ENCODE data around the gene GDAP2. TPM values are rescaled to one million over a fixed set of nuclear protein-coding genes. Genes with fewer than 3 reads are reported as not detected.

The GDAP2 gene
- total RNA-seq, 1 experiment from 2014 or later: 24.4 TPM

DNA sequence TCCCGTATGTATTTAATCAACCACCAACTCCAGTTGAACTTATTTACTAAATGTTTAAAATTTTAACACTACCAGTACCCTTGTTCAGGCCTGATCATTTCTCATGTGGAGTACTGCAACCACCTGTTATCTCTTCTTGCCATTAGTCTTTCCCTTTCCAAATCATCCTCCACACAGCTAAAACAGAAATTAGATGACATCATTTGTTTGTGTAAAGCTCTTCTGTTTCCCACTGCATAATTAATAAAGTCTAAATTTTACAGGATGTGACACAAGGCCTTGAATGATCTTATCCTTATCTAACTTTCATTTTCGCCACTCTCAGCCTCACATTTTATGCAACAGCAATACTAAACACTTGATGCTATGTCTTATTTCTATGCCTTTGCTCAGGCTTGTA, 24.4 kb downstream of the GDAP2 start:
- Histone ChIP-seq H3K27ac (ENCODE audit: insufficient read length, low read depth, low read length) (no peak overlapping the region), H3K79me2 (ENCODE audit: insufficient read depth, low read length) (no peaks in the 10 kb centered on the region), H2BK5ac (ENCODE audit: insufficient read length, low read length) (no peak overlapping the region), H4K8ac (replicated peaks; ENCODE audit: insufficient read length, low read depth, low read length) (no peak overlapping the region), H4K5ac (ENCODE audit: insufficient read length, low read depth, low read length) (no peak overlapping the region), H3K4me1 (ENCODE audit: insufficient read depth, low read length) (no peaks in the 10 kb centered on the region), H3K79me1 (ENCODE audit: insufficient read depth, low read depth, low read length, poor library complexity, severe bottlenecking) (no peaks in the 10 kb centered on the region), H2AFZ (ENCODE audit: low read length) (no peak overlapping the region), H4K20me1 (ENCODE audit: control insufficient read depth, insufficient read depth, insufficient read length) (no peaks in the 10 kb centered on the region), H3K56ac (ENCODE audit: insufficient read length, low read depth, low read length) (no peak overlapping the region), H2BK15ac (ENCODE audit: low read depth, low read length) (no peak overlapping the region), H3K9me3 (ENCODE audit: control insufficient read depth, low read depth, low read length) (no peaks in the 10 kb centered on the region), H3T11ph (ENCODE audit: low read length) (no peak overlapping the region), H3K14ac (ENCODE audit: insufficient read depth, low read length) (no peak overlapping the region), H3K9ac (ENCODE audit: extremely low read depth, insufficient read length, low read length) (no peak overlapping the region), H4K91ac (ENCODE audit: insufficient read length, low read depth, low read length) (no peak overlapping the region), H3K4me2 (ENCODE audit: insufficient read depth, insufficient read length, low read length) (no peak overlapping the region), H3K23ac (ENCODE audit: insufficient read length, low read depth, low read length) (no peak overlapping the region), H2BK120ac (ENCODE audit: low read depth, low read length, poor library complexity, severe bottlenecking) (no peak overlapping the region), H3K23me2 (ENCODE audit: insufficient read length, low read depth, low read length, poor library complexity, severe bottlenecking) (no peaks in the 10 kb centered on the region), H2BK20ac (ENCODE audit: low read depth, low read length, poor library complexity, severe bottlenecking) (no peak overlapping the region), H3K27me3 (ENCODE audit: insufficient read depth, low read length) (no peaks in the 10 kb centered on the region), H2AK5ac (ENCODE audit: insufficient read length, low read length) (no peak overlapping the region), H3K18ac (ENCODE audit: insufficient read length, low read depth, low read length) (no peak overlapping the region), H3K4ac (ENCODE audit: low read depth, low read length) (no peak overlapping the region), H2BK12ac (ENCODE audit: insufficient read length, low read depth, low read length) (no peak overlapping the region)
- no peak for DNase-seq
- no CpG with 5 or more reads among the region's 2 CpGs for WGBS (ENCODE audit: extremely low coverage, insufficient read length, low lambda C conversion rate)
- H3K27ac Mint-ChIP-seq: no peak overlapping the region
- H3K4me1 Mint-ChIP-seq: no peaks in the 10 kb centered on the region
- H3K27me3 Mint-ChIP-seq (ENCODE audit: low read depth): no peaks in the 10 kb centered on the region
- H3K36me3 Mint-ChIP-seq (ENCODE audit: insufficient read depth in 1 of 3, low read depth in 3 of 3): peaks cover 0 to 47% (median 27%) of the 10 kb centered on the region in 3 experiments; a peak in 6 of 7 replicates
- TF ChIP-seq, protein P1, sequence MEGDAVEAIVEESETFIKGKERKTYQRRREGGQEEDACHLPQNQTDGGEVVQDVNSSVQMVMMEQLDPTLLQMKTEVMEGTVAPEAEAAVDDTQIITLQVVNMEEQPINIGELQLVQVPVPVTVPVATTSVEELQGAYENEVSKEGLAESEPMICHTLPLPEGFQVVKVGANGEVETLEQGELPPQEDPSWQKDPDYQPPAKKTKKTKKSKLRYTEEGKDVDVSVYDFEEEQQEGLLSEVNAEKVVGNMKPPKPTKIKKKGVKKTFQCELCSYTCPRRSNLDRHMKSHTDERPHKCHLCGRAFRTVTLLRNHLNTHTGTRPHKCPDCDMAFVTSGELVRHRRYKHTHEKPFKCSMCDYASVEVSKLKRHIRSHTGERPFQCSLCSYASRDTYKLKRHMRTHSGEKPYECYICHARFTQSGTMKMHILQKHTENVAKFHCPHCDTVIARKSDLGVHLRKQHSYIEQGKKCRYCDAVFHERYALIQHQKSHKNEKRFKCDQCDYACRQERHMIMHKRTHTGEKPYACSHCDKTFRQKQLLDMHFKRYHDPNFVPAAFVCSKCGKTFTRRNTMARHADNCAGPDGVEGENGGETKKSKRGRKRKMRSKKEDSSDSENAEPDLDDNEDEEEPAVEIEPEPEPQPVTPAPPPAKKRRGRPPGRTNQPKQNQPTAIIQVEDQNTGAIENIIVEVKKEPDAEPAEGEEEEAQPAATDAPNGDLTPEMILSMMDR (conservative IDR thresholded peaks at IDR 0.05): no peak
- no peaks in the 10 kb centered on the region for H3K9me3 Mint-ChIP-seq
- no peak overlapping the region for H3K4me3 Mint-ChIP-seq

Data from H9 (cell line).